HepG2 (cell line): ENCODE measurements around the gene HIBADH. TPM values are rescaled to one million over a fixed set of nuclear protein-coding genes. Genes with fewer than 3 reads are reported as not detected.

ENCODE experiments used
- ATAC-seq: fragments of 200-7000 bp; cut with Tn5 transposase; 3 replicates; pipeline ENCODE4 v1.9.1; 2020; ENCODE audit warnings: mild to moderate bottlenecking, moderate library complexity
- BruUV-seq: library from RNA; stranded (reverse); fragments of 400-500 nt; replicated peaks from 2 replicates; lab custom pipeline; 2021; lab: Mats Ljungman, UMichigan
- CTCF ChIA-PET: fragments of 300-600 bp; formaldehyde crosslinking; extraction: SDS; loops from one replicate; lab custom pipeline; 2021; ENCODE audit warnings: low total read pairs, inconsistent platforms, low intra/inter-chr PET ratio; lab: Yijun Ruan, JAX
- POLR2A ChIA-PET: fragments of 350-600 bp; sonication (Branson Sonifier 250); formaldehyde crosslinking; loops from one replicate; lab custom pipeline; 2020; ENCODE audit warnings: antibody characterized with exemption, inconsistent platforms; lab: Yijun Ruan, JAX
- DNase-seq: peaks from one replicate; pipeline ENCODE4 v3.0.0-alpha.2; 2015; ENCODE audit warnings: low spot score
- FAIRE-seq: peaks from 3 replicates; lab custom pipeline; 2011; peaks lifted over from hg19 to GRCh38; lab: Jason Lieb, UNC
- H2AFZ ChIP-seq: one replicate; pipeline ENCODE4 v1.6.1; 2011; ENCODE audit warnings: low read length, inconsistent platforms
- H3K27ac ChIP-seq: fragments of 300-600 bp; 3 replicates; pipeline ENCODE4 v1.8.0; 2011; ENCODE audit warnings: mixed run types, mild to moderate bottlenecking, mixed read lengths, low read length, inconsistent platforms; ENCODE audit not compliant: insufficient read depth; ENCODE audit errors: extremely low read length
- H3K27me3 ChIP-seq, 2 experiments: fragments of 200-600 bp in 1 of 2; 2 replicates in 1 of 2; 3 replicates in 1 of 2; pipeline versions ENCODE4 v1.6.0 to v1.8.0; 2011; ENCODE audit warnings: low read length in 2 of 2, mild to moderate bottlenecking in 2 of 2, moderate library complexity in 2 of 2, inconsistent platforms in 1 of 2; ENCODE audit not compliant: insufficient read depth in 2 of 2, control insufficient read depth in 1 of 2
- H3K36me3 ChIP-seq, 2 experiments: fragments of 200-600 bp in 1 of 2; replicated peaks in 1 of 2; 2 replicates in 1 of 2; 3 replicates in 1 of 2; pipeline versions ENCODE4 v1.5.1 to v1.8.0; 2011; ENCODE audit warnings: low read length in 2 of 2, inconsistent platforms in 1 of 2; ENCODE audit not compliant: insufficient read depth in 2 of 2, control insufficient read depth in 1 of 2
- H3K4me1 ChIP-seq: 2 replicates; pipeline ENCODE4 v1.5.1; 2012; ENCODE audit warnings: low read length, inconsistent platforms; ENCODE audit not compliant: insufficient read depth
- H3K4me2 ChIP-seq: 2 replicates; pipeline ENCODE4 v1.6.0; 2011; ENCODE audit warnings: low read depth, low read length, inconsistent platforms
- H3K4me3 ChIP-seq, 3 experiments: fragments of 200-600 bp in 1 of 3; sonication (generic), shearing (Covaris generic) in 1 of 3; replicated peaks in 1 of 3; 2 replicates each; pipeline ENCODE4 v1.5.1; 2011 to 2016; ENCODE audit warnings: low read length in 3 of 3, inconsistent platforms in 2 of 3, low read depth in 2 of 3, mild to moderate bottlenecking in 2 of 3, control low read depth in 1 of 3, mixed read lengths in 1 of 3; ENCODE audit not compliant: insufficient read depth in 1 of 3
- H3K79me2 ChIP-seq: one replicate; pipeline ENCODE4 v1.6.1; 2011; ENCODE audit warnings: low read length, inconsistent platforms; ENCODE audit not compliant: insufficient read depth
- H3K9ac ChIP-seq: 2 replicates; pipeline ENCODE4 v1.6.0; 2011; ENCODE audit warnings: mild to moderate bottlenecking, low read depth, low read length, inconsistent platforms; ENCODE audit not compliant: insufficient read depth
- H3K9me3 ChIP-seq: 2 replicates; pipeline ENCODE4 v1.5.1; 2012; ENCODE audit warnings: mild to moderate bottlenecking, low read length
- H4K20me1 ChIP-seq: 2 replicates; pipeline ENCODE4 v1.6.0; 2011; ENCODE audit warnings: inconsistent platforms, mild to moderate bottlenecking, low read length, moderate library complexity; ENCODE audit not compliant: insufficient read depth
- CBX5 ChIP-seq: sonication (generic); formaldehyde crosslinking; IDR thresholded peaks from 2 replicates; pipeline ENCODE4 v1.4.0; 2020; ENCODE audit warnings: missing genetic modification reagents, borderline replicate concordance
- KAT8 ChIP-seq: IDR thresholded peaks from 2 replicates; pipeline ENCODE4 v1.6.1; 2016; ENCODE audit warnings: missing genetic modification reagents, missing compliant biosample characterization
- NONO ChIP-seq, 2 experiments: fragments of 450-650 bp in 1 of 2; sonication (generic) in 1 of 2; formaldehyde crosslinking in 1 of 2; IDR thresholded peaks in 1 of 2; conservative IDR thresholded peaks in 1 of 2; 2 replicates each; pipeline versions ENCODE4 v1.6.1 to v1.8.0; 2017 to 2022; ENCODE audit warnings: mild to moderate bottlenecking in 1 of 2, missing genetic modification reagents in 1 of 2, moderate library complexity in 1 of 2
- NR2F6 ChIP-seq, 2 experiments: IDR thresholded peaks; 2 replicates each; pipeline ENCODE4 v1.6.1; 2016; ENCODE audit warnings: antibody characterized with exemption in 1 of 2, mild to moderate bottlenecking in 1 of 2
- POLR2AphosphoS5 ChIP-seq: IDR thresholded peaks from 2 replicates; pipeline ENCODE4 v1.6.1; 2012; ENCODE audit warnings: low read depth, low read length
- SP4 ChIP-seq: sonication (generic); formaldehyde crosslinking; IDR thresholded peaks from 2 replicates; pipeline ENCODE4 v1.8.1; 2023; ENCODE audit warnings: mild to moderate bottlenecking, missing genetic modification reagents
- WIZ ChIP-seq: sonication (generic); formaldehyde crosslinking; IDR thresholded peaks from 2 replicates; pipeline ENCODE4 v1.5.1; 2020; ENCODE audit warnings: mild to moderate bottlenecking, missing genetic modification reagents
- ZFX ChIP-seq: sonication (generic); formaldehyde crosslinking; IDR thresholded peaks from 2 replicates; pipeline ENCODE4 v1.4.0; 2020; ENCODE audit warnings: mild to moderate bottlenecking, low read depth, missing genetic modification reagents, moderate library complexity
- ZNF264 ChIP-seq: sonication (generic); formaldehyde crosslinking; IDR thresholded peaks from 2 replicates; pipeline ENCODE4 v1.4.0; 2020; ENCODE audit warnings: missing genetic modification reagents
- ZNF564 ChIP-seq: sonication (generic); formaldehyde crosslinking; IDR thresholded peaks from 2 replicates; pipeline ENCODE4 v1.8.1; 2023; ENCODE audit warnings: mild to moderate bottlenecking, missing genetic modification reagents
- ZNF629 ChIP-seq: sonication (generic); formaldehyde crosslinking; conservative IDR thresholded peaks from 2 replicates; pipeline ENCODE4 v1.5.0; 2020; ENCODE audit warnings: missing genetic modification reagents
- WGBS: methylation state at CpG from one replicate; pipeline ENCODE4 v1.1.6; 2017; ENCODE audit warnings: low lambda C conversion rate; 5-methylcytosine and 5-hydroxymethylcytosine counted together
- in situ Hi-C: cut with HindIII; loops from 2 replicates; pipeline ENCODE4 v1.10.0; 2017; ENCODE audit warnings: low pct_unique_long_range_greater_than_20kb; ENCODE audit not compliant: extremely low pct_ligation_motif_present
- intact Hi-C: fragments of 100-400 bp; cut with micrococcal nuclease; formaldehyde crosslinking; loops from one replicate; pipeline ENCODE4 v1.10.0; 2022; ENCODE audit not compliant: unreplicated experiment
- polyA plus RNA-seq, 8 experiments: library from polyadenylated mRNA; depleted of rRNA in 3 of 8; stranded (reverse) in 7 of 8; unstranded in 1 of 8; fragments of >200 nt; fragmentation: Illumina TruSeq in 4 of 8; extraction: Trizol in 4 of 8; gene quantifications; 2 replicates each; pipeline versions ENCODE4 v1.2.1 to v1.2.3, GENCODE V29; 2011 to 2016; ENCODE audit warnings: low read depth in 4 of 8, missing spikeins in 1 of 8, mixed read lengths in 1 of 8; ENCODE audit not compliant: insufficient read depth in 1 of 8
- total RNA-seq, 5 experiments: library from RNA; depleted of rRNA; stranded (reverse); fragments of >200 nt; fragmentation: Illumina TruSeq; extraction: Trizol; gene quantifications; 2 replicates each; pipeline ENCODE4 v1.2.3, GENCODE V29; 2016; ENCODE audit warnings: low read depth in 1 of 5
- TF ChIP-seq, protein P1 (sequence below): sonication (generic); formaldehyde crosslinking; IDR thresholded peaks from 2 replicates; pipeline ENCODE4 v1.4.0; 2020; ENCODE audit warnings: missing genetic modification reagents, borderline replicate concordance
- TF ChIP-seq, protein P2 (sequence below): IDR thresholded peaks from 2 replicates; pipeline ENCODE4 v1.6.1; 2016; ENCODE audit warnings: missing genetic modification reagents, missing compliant biosample characterization
- TF ChIP-seq, protein P3 (sequence below): sonication (generic); formaldehyde crosslinking; IDR thresholded peaks from 2 replicates; pipeline ENCODE4 v1.4.0; 2020; ENCODE audit warnings: missing genetic modification reagents

HIBADH gene
- total and polyA plus RNA-seq, 2 of the 13 experiments (the other 11 are each of a cell fraction or from before 2014, with no cell fraction given) = 49.9 to 59.5 TPM

GRCh38 chr7:27617651-27618381 lies 44.9 kb downstream of the HIBADH start:
- intact Hi-C loops (loop anchor here (1.0 kb wide), 1 partner anchor 42 kb away; no protein-coding TSS in a partner anchor), in situ Hi-C loops (no loop called here)
- H3K4me2 ChIP-seq = peak overlapping the region; percentile 90
- H3K36me3 ChIP-seq = peaks cover 0 to 2% of the 10 kb centered on the region in 2 experiments; a peak in 3 of 5 replicates
- peak; percentile 93 for ATAC-seq
- peaks cover 12% of the 10 kb centered on the region for H3K79me2 ChIP-seq
- peak overlapping the region; percentile 97 for H3K27ac ChIP-seq
- H3K9me3 ChIP-seq = peaks cover 28% of the 10 kb centered on the region
- peaks cover 35% of the 10 kb centered on the region for H3K4me1 ChIP-seq
- DNase-seq = peak; percentile 82
- no peaks in the 10 kb centered on the region for H3K27me3 ChIP-seq
- H3K4me3 ChIP-seq = peak overlapping the region; percentile 51 to 64 (median 58)
- FAIRE-seq = peak; percentile 85
- 3% methylated on average over 8 of the region's 9 CpGs for WGBS
- H4K20me1 ChIP-seq = no peaks in the 10 kb centered on the region
- peak overlapping the region; percentile 68 for H2AFZ ChIP-seq
- H3K9ac ChIP-seq = peak overlapping the region; percentile 73
- ChIA-PET CTCF (no interaction called here), POLR2A (interaction anchor here (1.1 to 2.5 kb wide), 7 partner anchors 12 to 422 kb away, joined by 3 to 27 read pairs (median 4); partner anchors contain the start of genes HIBADH and TAX1BP1)
- no TSS peak for BruUV-seq
- peak; percentile 22; the same call in 1 of the 2 replicates for TF ChIP-seq ZNF564 (CRISPR knock-in tag)
- TF ChIP-seq, protein P1, sequence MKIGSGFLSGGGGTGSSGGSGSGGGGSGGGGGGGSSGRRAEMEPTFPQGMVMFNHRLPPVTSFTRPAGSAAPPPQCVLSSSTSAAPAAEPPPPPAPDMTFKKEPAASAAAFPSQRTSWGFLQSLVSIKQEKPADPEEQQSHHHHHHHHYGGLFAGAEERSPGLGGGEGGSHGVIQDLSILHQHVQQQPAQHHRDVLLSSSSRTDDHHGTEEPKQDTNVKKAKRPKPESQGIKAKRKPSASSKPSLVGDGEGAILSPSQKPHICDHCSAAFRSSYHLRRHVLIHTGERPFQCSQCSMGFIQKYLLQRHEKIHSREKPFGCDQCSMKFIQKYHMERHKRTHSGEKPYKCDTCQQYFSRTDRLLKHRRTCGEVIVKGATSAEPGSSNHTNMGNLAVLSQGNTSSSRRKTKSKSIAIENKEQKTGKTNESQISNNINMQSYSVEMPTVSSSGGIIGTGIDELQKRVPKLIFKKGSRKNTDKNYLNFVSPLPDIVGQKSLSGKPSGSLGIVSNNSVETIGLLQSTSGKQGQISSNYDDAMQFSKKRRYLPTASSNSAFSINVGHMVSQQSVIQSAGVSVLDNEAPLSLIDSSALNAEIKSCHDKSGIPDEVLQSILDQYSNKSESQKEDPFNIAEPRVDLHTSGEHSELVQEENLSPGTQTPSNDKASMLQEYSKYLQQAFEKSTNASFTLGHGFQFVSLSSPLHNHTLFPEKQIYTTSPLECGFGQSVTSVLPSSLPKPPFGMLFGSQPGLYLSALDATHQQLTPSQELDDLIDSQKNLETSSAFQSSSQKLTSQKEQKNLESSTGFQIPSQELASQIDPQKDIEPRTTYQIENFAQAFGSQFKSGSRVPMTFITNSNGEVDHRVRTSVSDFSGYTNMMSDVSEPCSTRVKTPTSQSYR (CRISPR knock-in tag) = peak; percentile 88
- 0 out of 2 replicates have a peak, but pooled peaks have one; percentile 52 for TF ChIP-seq WIZ (CRISPR knock-in tag)
- peak; percentile 26; the same call in 1 of the 2 replicates for TF ChIP-seq POLR2AphosphoS5
- no peak for TF ChIP-seq NONO (IDR thresholded peaks at IDR 0.05)
- TF ChIP-seq NONO (CRISPR knock-in tag; conservative IDR thresholded peaks at IDR 0.05) = 0 out of 2 replicates have a peak, but pooled peaks have one; percentile 26
- 0 out of 2 replicates have a peak, but pooled peaks have one; percentile 35 for TF ChIP-seq ZFX
- TF ChIP-seq ZNF264 (CRISPR knock-in tag) = peak; percentile 84
- TF ChIP-seq SP4 (CRISPR knock-in tag) = no peak
- 0 out of 2 replicates have a peak, but pooled peaks have one; percentile 9 for TF ChIP-seq NR2F6 (IDR thresholded peaks at IDR 0.05)
- 0 out of 2 replicates have a peak, but pooled peaks have one; percentile 6 for TF ChIP-seq NR2F6 (CRISPR knock-in tag; IDR thresholded peaks at IDR 0.05)
- 0 out of 2 replicates have a peak, but pooled peaks have one; percentile 12 for TF ChIP-seq CBX5
- TF ChIP-seq, protein P2, sequence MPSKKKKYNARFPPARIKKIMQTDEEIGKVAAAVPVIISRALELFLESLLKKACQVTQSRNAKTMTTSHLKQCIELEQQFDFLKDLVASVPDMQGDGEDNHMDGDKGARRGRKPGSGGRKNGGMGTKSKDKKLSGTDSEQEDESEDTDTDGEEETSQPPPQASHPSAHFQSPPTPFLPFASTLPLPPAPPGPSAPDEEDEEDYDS (CRISPR knock-in tag) = 0 out of 2 replicates have a peak, but pooled peaks have one; percentile 34
- TF ChIP-seq, protein P3, sequence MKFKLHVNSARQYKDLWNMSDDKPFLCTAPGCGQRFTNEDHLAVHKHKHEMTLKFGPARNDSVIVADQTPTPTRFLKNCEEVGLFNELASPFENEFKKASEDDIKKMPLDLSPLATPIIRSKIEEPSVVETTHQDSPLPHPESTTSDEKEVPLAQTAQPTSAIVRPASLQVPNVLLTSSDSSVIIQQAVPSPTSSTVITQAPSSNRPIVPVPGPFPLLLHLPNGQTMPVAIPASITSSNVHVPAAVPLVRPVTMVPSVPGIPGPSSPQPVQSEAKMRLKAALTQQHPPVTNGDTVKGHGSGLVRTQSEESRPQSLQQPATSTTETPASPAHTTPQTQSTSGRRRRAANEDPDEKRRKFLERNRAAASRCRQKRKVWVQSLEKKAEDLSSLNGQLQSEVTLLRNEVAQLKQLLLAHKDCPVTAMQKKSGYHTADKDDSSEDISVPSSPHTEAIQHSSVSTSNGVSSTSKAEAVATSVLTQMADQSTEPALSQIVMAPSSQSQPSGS (CRISPR knock-in tag) = 0 out of 2 replicates have a peak, but pooled peaks have one; percentile 30
- 0 out of 2 replicates have a peak, but pooled peaks have one; percentile 53 for TF ChIP-seq KAT8
- peak; percentile 51; the same call in 1 of the 2 replicates for TF ChIP-seq ZNF629
